ENCODE data around the gene GALNT13. TPM values are rescaled to one million over a fixed set of nuclear protein-coding genes. Genes with fewer than 3 reads are reported as not detected.

Gene GALNT13
- total RNA-seq, 1 donor from 2014 or later = 0.25 TPM

DNA sequence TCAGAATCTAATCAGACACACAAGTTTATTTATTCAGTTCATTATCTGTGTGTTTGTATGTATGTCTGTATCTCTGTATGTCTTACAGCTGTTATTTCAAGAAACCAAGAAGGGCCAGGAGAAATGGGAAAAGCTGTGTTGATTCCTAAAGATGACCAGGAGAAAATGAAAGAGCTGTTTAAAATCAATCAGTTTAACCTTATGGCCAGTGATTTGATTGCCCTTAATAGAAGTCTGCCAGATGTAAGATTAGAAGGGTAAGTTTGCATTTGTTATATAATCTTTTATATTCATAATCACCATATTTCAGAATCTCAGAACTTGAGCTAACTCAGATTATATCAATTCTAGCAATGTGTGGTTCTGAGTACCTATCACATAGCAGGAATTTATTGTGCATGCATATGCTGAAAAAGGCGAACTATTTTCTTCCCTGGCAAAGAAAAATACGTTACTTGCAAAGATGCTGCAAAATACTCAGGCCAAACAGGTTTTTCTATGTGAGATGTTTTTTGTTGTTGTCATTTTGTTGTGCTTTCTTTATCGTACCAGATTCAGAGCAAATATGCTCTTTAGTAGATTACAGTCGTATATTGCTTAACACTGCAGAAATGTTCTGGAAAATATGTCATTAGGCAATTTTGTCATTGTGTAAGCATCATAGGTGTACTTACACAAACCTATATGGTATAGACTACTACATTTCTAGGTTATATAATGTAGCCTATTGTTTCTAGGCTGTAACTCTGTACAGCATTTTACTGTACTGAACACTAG is 268.7 kb downstream of the GALNT13 start:
- no peaks in the 10 kb centered on the region for H3K27me3 ChIP-seq
- H3K27ac ChIP-seq = no peak overlapping the region
- no peak overlapping the region for H3K4me3 ChIP-seq
- DNase-seq (ENCODE audit: extremely low spot score in 2 of 2) = no peak
- H3K4me1 ChIP-seq = no peaks in the 10 kb centered on the region
- no peaks in the 10 kb centered on the region for H3K9me3 ChIP-seq
- intact Hi-C loops (cut with DNase I) = no loop called here
- H3K36me3 ChIP-seq = no peaks in the 10 kb centered on the region
- TF ChIP-seq POLR2AphosphoS5 (IDR thresholded peaks at IDR 0.05; ENCODE audit: insufficient read depth in 1 of 2, low read depth in 1 of 2) (no peak), POLR2A (IDR thresholded peaks at IDR 0.05) (no peak)
- TF ChIP-seq, protein P1, sequence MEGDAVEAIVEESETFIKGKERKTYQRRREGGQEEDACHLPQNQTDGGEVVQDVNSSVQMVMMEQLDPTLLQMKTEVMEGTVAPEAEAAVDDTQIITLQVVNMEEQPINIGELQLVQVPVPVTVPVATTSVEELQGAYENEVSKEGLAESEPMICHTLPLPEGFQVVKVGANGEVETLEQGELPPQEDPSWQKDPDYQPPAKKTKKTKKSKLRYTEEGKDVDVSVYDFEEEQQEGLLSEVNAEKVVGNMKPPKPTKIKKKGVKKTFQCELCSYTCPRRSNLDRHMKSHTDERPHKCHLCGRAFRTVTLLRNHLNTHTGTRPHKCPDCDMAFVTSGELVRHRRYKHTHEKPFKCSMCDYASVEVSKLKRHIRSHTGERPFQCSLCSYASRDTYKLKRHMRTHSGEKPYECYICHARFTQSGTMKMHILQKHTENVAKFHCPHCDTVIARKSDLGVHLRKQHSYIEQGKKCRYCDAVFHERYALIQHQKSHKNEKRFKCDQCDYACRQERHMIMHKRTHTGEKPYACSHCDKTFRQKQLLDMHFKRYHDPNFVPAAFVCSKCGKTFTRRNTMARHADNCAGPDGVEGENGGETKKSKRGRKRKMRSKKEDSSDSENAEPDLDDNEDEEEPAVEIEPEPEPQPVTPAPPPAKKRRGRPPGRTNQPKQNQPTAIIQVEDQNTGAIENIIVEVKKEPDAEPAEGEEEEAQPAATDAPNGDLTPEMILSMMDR (IDR thresholded peaks at IDR 0.05) = no peak

DNA sequence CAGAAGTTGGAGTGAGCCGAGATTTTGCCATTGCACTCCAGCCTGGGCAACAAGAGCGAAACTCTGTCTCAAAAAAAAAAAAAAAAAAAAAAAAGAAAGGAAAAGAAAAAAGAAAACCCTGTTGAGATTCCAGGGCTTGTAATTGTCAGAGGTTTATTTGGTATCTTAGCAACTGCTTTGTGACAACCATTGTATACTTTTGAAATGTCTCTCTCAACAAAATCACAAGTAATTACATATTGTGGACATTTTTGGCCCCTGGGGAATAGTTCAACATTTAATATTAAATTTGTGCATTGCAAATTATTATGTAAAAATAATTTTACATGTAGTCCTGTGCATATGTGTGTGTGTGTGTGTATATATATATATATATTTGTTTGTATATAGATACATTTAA is 270.8 kb downstream of the GALNT13 start:
- no peak overlapping the region for H3K4me3 ChIP-seq
- DNase-seq (ENCODE audit: extremely low spot score in 2 of 2) = no peak
- TF ChIP-seq, protein P1 (IDR thresholded peaks at IDR 0.05) = no peak
- TF ChIP-seq POLR2AphosphoS5 (IDR thresholded peaks at IDR 0.05; ENCODE audit: insufficient read depth in 1 of 2, low read depth in 1 of 2) = no peak
- no peaks in the 10 kb centered on the region for H3K9me3 ChIP-seq
- no peaks in the 10 kb centered on the region for H3K36me3 ChIP-seq
- H3K27ac ChIP-seq = no peak overlapping the region
- no peaks in the 10 kb centered on the region for H3K27me3 ChIP-seq
- no peaks in the 10 kb centered on the region for H3K4me1 ChIP-seq
- intact Hi-C loops (cut with DNase I) = no loop called here

DNA sequence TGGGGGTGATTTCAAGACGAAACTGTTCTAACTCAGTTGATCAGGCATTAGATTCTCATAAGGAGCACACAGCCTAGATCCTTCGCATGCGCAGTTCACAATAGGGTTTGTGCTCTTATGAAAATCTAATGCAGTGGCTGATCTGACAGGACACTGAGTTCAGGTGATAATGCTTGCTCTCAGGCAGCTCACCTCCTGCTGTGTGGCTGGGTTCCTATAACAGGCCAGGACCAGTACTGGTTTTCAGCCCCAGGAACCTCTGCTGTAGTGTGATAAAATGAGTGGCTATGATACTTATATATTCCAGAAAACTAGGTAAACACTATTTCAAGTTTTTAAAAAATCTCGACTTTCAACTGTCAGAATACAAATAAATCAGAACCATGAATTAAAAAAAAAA is 271.4 kb downstream of the GALNT13 start:
- no peak for DNase-seq (ENCODE audit: extremely low spot score in 2 of 2)
- Histone ChIP-seq H3K27ac (no peak overlapping the region), H3K9me3 (no peaks in the 10 kb centered on the region), H3K4me3 (no peak overlapping the region), H3K4me1 (no peaks in the 10 kb centered on the region), H3K27me3 (no peaks in the 10 kb centered on the region), H3K36me3 (no peaks in the 10 kb centered on the region)
- TF ChIP-seq POLR2A (IDR thresholded peaks at IDR 0.05) (no peak), POLR2AphosphoS5 (IDR thresholded peaks at IDR 0.05; ENCODE audit: insufficient read depth in 1 of 2, low read depth in 1 of 2) (no peak)
- TF ChIP-seq, protein P1 (IDR thresholded peaks at IDR 0.05) = no peak
- intact Hi-C loops (cut with DNase I) = no loop called here

DNA sequence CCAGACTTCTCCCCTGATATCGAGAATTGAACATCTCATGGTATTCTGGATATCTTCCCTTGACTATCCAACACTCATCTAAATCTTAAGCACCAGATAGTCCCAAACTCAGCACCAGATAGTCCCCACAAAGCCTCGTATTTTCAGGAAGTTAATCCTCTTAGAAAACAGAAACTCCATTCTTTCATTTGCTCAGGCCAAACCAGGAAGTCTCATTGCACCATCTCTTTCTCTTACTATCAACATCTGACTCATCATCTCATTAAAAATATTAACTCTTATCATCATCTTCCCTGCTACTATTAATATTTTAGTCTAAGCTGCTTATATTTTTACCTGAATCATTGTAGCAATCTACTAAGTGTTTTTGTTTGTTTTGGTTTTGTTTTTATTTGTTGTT is 286.4 kb downstream of the GALNT13 start:
- no peak overlapping the region for H3K27ac ChIP-seq
- H3K9me3 ChIP-seq = no peaks in the 10 kb centered on the region
- H3K4me1 ChIP-seq = no peaks in the 10 kb centered on the region
- no peak for DNase-seq (ENCODE audit: extremely low spot score in 2 of 2)
- no peaks in the 10 kb centered on the region for H3K36me3 ChIP-seq
- intact Hi-C loops (cut with DNase I) = no loop called here
- TF ChIP-seq POLR2A (IDR thresholded peaks at IDR 0.05) (no peak), POLR2AphosphoS5 (IDR thresholded peaks at IDR 0.05; ENCODE audit: insufficient read depth in 1 of 2, low read depth in 1 of 2) (no peak)
- TF ChIP-seq, protein P1 (IDR thresholded peaks at IDR 0.05) = no peak
- no peak overlapping the region for H3K4me3 ChIP-seq
- no peaks in the 10 kb centered on the region for H3K27me3 ChIP-seq

GRCh38 chr2:154161286-154161685 is 289.6 kb downstream of the GALNT13 start:
- intact Hi-C loops (cut with DNase I) = no loop called here
- DNase-seq (ENCODE audit: extremely low spot score in 2 of 2) = no peak
- Histone ChIP-seq H3K36me3 (no peaks in the 10 kb centered on the region), H3K27me3 (no peaks in the 10 kb centered on the region), H3K27ac (no peak overlapping the region), H3K9me3 (no peaks in the 10 kb centered on the region), H3K4me3 (no peak overlapping the region), H3K4me1 (no peaks in the 10 kb centered on the region)
- TF ChIP-seq POLR2A (IDR thresholded peaks at IDR 0.05) = no peak
- no peak for TF ChIP-seq POLR2AphosphoS5 (IDR thresholded peaks at IDR 0.05; ENCODE audit: insufficient read depth in 1 of 2, low read depth in 1 of 2)
- TF ChIP-seq, protein P1 (IDR thresholded peaks at IDR 0.05) = no peak
